ENCODE data around the gene ARL17A. TPM values are rescaled to one million over a fixed set of nuclear protein-coding genes. Genes with fewer than 3 reads are reported as not detected.
"Not testable (repeated sequence)": the region's sequence is repeated elsewhere in the genome, so short reads cannot be mapped to it uniquely, and the experiment has no call there.

The ARL17A gene
- polyA plus RNA-seq, 1 donor from 2014 or later = 14.3 TPM

DNA sequence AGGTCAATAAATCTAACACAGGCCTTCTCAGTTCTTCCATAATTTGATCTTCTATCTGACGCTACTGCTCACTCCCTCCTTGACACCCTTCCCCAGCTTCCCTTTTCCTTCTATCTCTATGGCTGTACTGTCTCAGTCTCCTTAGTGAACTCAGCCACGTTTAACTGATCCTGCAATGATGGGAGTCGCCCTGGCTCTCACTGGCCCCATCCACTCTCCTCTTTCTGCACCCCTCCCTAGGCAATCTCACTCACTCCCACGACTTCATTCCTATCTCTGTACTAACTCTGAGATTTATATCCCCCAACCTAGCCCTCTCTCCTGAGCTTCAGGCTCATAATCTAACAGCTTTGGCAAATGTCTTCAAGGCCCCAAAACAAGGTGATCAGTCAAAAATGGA, 7.7 kb downstream of the ARL17A start:
- H3K79me2 ChIP-seq (replicated peaks; ENCODE audit: insufficient read depth, low read length); H3K9ac ChIP-seq (ENCODE audit: low read length); H3F3A ChIP-seq (ENCODE audit: insufficient read depth, low read length, poor library complexity, severe bottlenecking); H3K4me3 ChIP-seq (ENCODE audit: low read length); H3K4me2 ChIP-seq (ENCODE audit: low read length); H3K9me3 ChIP-seq (ENCODE audit: low read length); H3K27me3 ChIP-seq (ENCODE audit: insufficient read depth, low read depth, low read length); H4K20me1 ChIP-seq (ENCODE audit: insufficient read depth); H3K9me2 ChIP-seq (ENCODE audit: insufficient read depth, low read length); H3K27ac ChIP-seq (ENCODE audit: low read length); H2AFZ ChIP-seq (ENCODE audit: low read depth, low read length); H3K36me3 ChIP-seq (ENCODE audit: insufficient read depth, low read length): not testable (repeated sequence)

DNA sequence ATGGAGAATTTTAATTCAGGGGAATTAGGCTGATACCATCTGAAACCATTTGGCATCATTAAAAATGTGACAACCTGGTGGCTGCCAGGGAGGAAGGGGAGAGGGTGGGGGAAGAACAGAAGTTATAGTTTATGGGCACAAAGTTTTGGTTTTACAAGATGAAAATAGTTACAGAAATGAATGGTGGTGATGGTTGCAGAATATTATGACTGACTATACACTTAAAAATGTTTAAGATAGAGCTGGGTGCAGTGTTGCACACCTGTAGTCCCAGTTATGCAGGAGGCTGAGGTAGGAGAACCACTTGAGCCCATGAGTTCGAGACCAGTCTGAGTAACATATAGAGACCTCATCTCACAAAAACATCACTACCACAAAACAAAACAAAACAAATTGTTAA, 12.5 kb downstream of the ARL17A start:
- not testable (repeated sequence) for H2AFZ ChIP-seq (ENCODE audit: low read depth, low read length); H3F3A ChIP-seq (ENCODE audit: insufficient read depth, low read length, poor library complexity, severe bottlenecking); H3K4me2 ChIP-seq (ENCODE audit: low read length); H3K9me2 ChIP-seq (ENCODE audit: insufficient read depth, low read length); H3K9me3 ChIP-seq (ENCODE audit: low read length); H3K36me3 ChIP-seq (ENCODE audit: insufficient read depth, low read length); H3K4me3 ChIP-seq (ENCODE audit: low read length); H3K27me3 ChIP-seq (ENCODE audit: insufficient read depth, low read depth, low read length); H4K20me1 ChIP-seq (ENCODE audit: insufficient read depth); H3K9ac ChIP-seq (ENCODE audit: low read length); H3K79me2 ChIP-seq (replicated peaks; ENCODE audit: insufficient read depth, low read length); H3K27ac ChIP-seq (ENCODE audit: low read length)

GRCh38 chr17:46566284-46566683, 13.2 kb downstream of the ARL17A start:
- not testable (repeated sequence) for H3F3A ChIP-seq (ENCODE audit: insufficient read depth, low read length, poor library complexity, severe bottlenecking); H3K36me3 ChIP-seq (ENCODE audit: insufficient read depth, low read length); H3K9me3 ChIP-seq (ENCODE audit: low read length); H3K27me3 ChIP-seq (ENCODE audit: insufficient read depth, low read depth, low read length); H3K27ac ChIP-seq (ENCODE audit: low read length); H4K20me1 ChIP-seq (ENCODE audit: insufficient read depth); H3K9me2 ChIP-seq (ENCODE audit: insufficient read depth, low read length); H3K4me2 ChIP-seq (ENCODE audit: low read length); H3K9ac ChIP-seq (ENCODE audit: low read length); H2AFZ ChIP-seq (ENCODE audit: low read depth, low read length); H3K79me2 ChIP-seq (replicated peaks; ENCODE audit: insufficient read depth, low read length); H3K4me3 ChIP-seq (ENCODE audit: low read length)

GRCh38 chr17:46560048-46560447, 19.4 kb downstream of the ARL17A start:
- not testable (repeated sequence) for H3K27ac ChIP-seq (ENCODE audit: low read length); H2AFZ ChIP-seq (ENCODE audit: low read depth, low read length); H3K4me2 ChIP-seq (ENCODE audit: low read length); H3K4me3 ChIP-seq (ENCODE audit: low read length); H3K9ac ChIP-seq (ENCODE audit: low read length); H3K9me3 ChIP-seq (ENCODE audit: low read length); H3K9me2 ChIP-seq (ENCODE audit: insufficient read depth, low read length); H3K79me2 ChIP-seq (replicated peaks; ENCODE audit: insufficient read depth, low read length); H3K27me3 ChIP-seq (ENCODE audit: insufficient read depth, low read depth, low read length); H4K20me1 ChIP-seq (ENCODE audit: insufficient read depth); H3K36me3 ChIP-seq (ENCODE audit: insufficient read depth, low read length); H3F3A ChIP-seq (ENCODE audit: insufficient read depth, low read length, poor library complexity, severe bottlenecking)

DNA sequence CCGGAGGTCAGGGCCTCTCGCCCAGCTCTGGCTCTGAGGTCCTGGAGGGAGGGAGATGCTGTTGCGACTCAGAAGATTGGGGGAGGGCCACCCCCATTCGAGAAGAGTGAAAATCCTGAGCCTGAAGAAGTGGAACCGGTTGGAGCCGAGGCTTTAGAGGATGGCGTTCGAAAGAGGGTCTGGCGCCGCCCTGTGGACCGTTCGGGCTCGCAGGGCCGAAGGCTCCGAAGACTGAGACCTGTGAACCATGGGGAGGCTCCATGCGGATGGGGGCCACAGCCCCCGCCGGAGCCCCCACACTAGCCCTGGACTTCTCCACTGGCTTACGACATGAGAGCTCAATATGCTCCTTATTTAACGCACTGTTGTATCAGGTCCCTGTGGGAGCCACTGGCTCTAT, 20.3 kb downstream of the ARL17A start:
- not testable (repeated sequence) for H3F3A ChIP-seq (ENCODE audit: insufficient read depth, low read length, poor library complexity, severe bottlenecking); H3K4me2 ChIP-seq (ENCODE audit: low read length); H3K9me2 ChIP-seq (ENCODE audit: insufficient read depth, low read length); H3K36me3 ChIP-seq (ENCODE audit: insufficient read depth, low read length); H4K20me1 ChIP-seq (ENCODE audit: insufficient read depth); H3K4me3 ChIP-seq (ENCODE audit: low read length); H3K9ac ChIP-seq (ENCODE audit: low read length); H2AFZ ChIP-seq (ENCODE audit: low read depth, low read length); H3K27me3 ChIP-seq (ENCODE audit: insufficient read depth, low read depth, low read length); H3K9me3 ChIP-seq (ENCODE audit: low read length); H3K79me2 ChIP-seq (replicated peaks; ENCODE audit: insufficient read depth, low read length); H3K27ac ChIP-seq (ENCODE audit: low read length)

- H3K27ac ChIP-seq (ENCODE audit: low read length); H3F3A ChIP-seq (ENCODE audit: insufficient read depth, low read length, poor library complexity, severe bottlenecking); H3K4me2 ChIP-seq (ENCODE audit: low read length); H3K9ac ChIP-seq (ENCODE audit: low read length); H3K27me3 ChIP-seq (ENCODE audit: insufficient read depth, low read depth, low read length); H3K79me2 ChIP-seq (replicated peaks; ENCODE audit: insufficient read depth, low read length); H3K9me3 ChIP-seq (ENCODE audit: low read length); H3K36me3 ChIP-seq (ENCODE audit: insufficient read depth, low read length); H3K4me3 ChIP-seq (ENCODE audit: low read length); H4K20me1 ChIP-seq (ENCODE audit: insufficient read depth); H2AFZ ChIP-seq (ENCODE audit: low read depth, low read length); H3K9me2 ChIP-seq (ENCODE audit: insufficient read depth, low read length): not testable (repeated sequence)
Observed at GRCh38 chr17:46548607-46549006, 30.9 kb downstream of the ARL17A start.

GRCh38 chr17:46534716-46535115, 44.8 kb downstream of the ARL17A start:
- not testable (repeated sequence) for H2AFZ ChIP-seq (ENCODE audit: low read depth, low read length); H3K4me3 ChIP-seq (ENCODE audit: low read length); H3K9me3 ChIP-seq (ENCODE audit: low read length); H3K9me2 ChIP-seq (ENCODE audit: insufficient read depth, low read length); H3K4me2 ChIP-seq (ENCODE audit: low read length); H3K36me3 ChIP-seq (ENCODE audit: insufficient read depth, low read length); H3K27me3 ChIP-seq (ENCODE audit: insufficient read depth, low read depth, low read length); H3K27ac ChIP-seq (ENCODE audit: low read length); H3F3A ChIP-seq (ENCODE audit: insufficient read depth, low read length, poor library complexity, severe bottlenecking); H4K20me1 ChIP-seq (ENCODE audit: insufficient read depth); H3K9ac ChIP-seq (ENCODE audit: low read length); H3K79me2 ChIP-seq (replicated peaks; ENCODE audit: insufficient read depth, low read length)

GRCh38 chr17:46512168-46512567, 67.3 kb downstream of the ARL17A start, which contains the start of gene LRRC37A2:
TSS of gene LRRC37A2 (plus strand) at chr17:46512468. CDS start at chr17:46512713, 245 bp downstream.
- not testable (repeated sequence) for H3K9ac ChIP-seq (ENCODE audit: low read length); H3K27ac ChIP-seq (ENCODE audit: low read length); H3K36me3 ChIP-seq (ENCODE audit: insufficient read depth, low read length); H3K27me3 ChIP-seq (ENCODE audit: insufficient read depth, low read depth, low read length); H3K9me3 ChIP-seq (ENCODE audit: low read length); H3K4me3 ChIP-seq (ENCODE audit: low read length); H4K20me1 ChIP-seq (ENCODE audit: insufficient read depth); H3K79me2 ChIP-seq (replicated peaks; ENCODE audit: insufficient read depth, low read length); H3K4me2 ChIP-seq (ENCODE audit: low read length); H3K9me2 ChIP-seq (ENCODE audit: insufficient read depth, low read length); H3F3A ChIP-seq (ENCODE audit: insufficient read depth, low read length, poor library complexity, severe bottlenecking); H2AFZ ChIP-seq (ENCODE audit: low read depth, low read length)

All from neural cell (in vitro differentiated cells).